HCT116 (cell line): Measurements from ENCODE around the gene ELFN2.

Experiments
- CBX3 ChIP-seq: IDR thresholded peaks from 2 replicates; pipeline ENCODE4 v1.6.1; 2012; ENCODE audit warnings: low read depth
- CTCF ChIP-seq, 3 experiments: fragments of 200-600 bp in 1 of 3; sonication (generic) in 1 of 3; IDR thresholded peaks in 2 of 3; conservative IDR thresholded peaks in 1 of 3; 2 replicates each; pipeline ENCODE4 v1.5.1; 2012 to 2017; ENCODE audit warnings: low read depth in 2 of 3, low read length in 2 of 3, antibody characterized with exemption in 1 of 3, borderline replicate concordance in 1 of 3, control low read depth in 1 of 3, mild to moderate bottlenecking in 1 of 3, mixed read lengths in 1 of 3, mixed run types in 1 of 3, moderate library complexity in 1 of 3; ENCODE audit not compliant: insufficient read depth in 1 of 3
- EZH2 ChIP-seq: fragments of 200-600 bp; sonication (generic); IDR thresholded peaks from 2 replicates; pipeline ENCODE4 v1.6.1; 2017; ENCODE audit warnings: antibody characterized with exemption, mixed run types
- JUND ChIP-seq: IDR thresholded peaks from 2 replicates; pipeline ENCODE4 v1.6.1; 2012
- MAX ChIP-seq: IDR thresholded peaks from 2 replicates; pipeline ENCODE4 v1.6.1; 2012
- POLR2AphosphoS5 ChIP-seq: IDR thresholded peaks from 2 replicates; pipeline ENCODE4 v1.6.1; 2011; ENCODE audit warnings: mild to moderate bottlenecking, low read depth, low read length, moderate library complexity
- REST ChIP-seq: IDR thresholded peaks from 2 replicates; pipeline ENCODE4 v1.6.1; 2012; ENCODE audit warnings: low read depth

- no peak for TF ChIP-seq MAX
- TF ChIP-seq CTCF (IDR thresholded peaks at IDR 0.05 in 2 of 3, conservative IDR thresholded peaks at IDR 0.05 in 1 of 3; ENCODE audit: borderline replicate concordance in 1 of 3, insufficient read depth in 1 of 3, low read depth in 2 of 3, low read length in 2 of 3): no peak
- no peak for TF ChIP-seq POLR2AphosphoS5
- TF ChIP-seq EZH2: no peak
- no peak for TF ChIP-seq REST
- TF ChIP-seq CBX3: no peak
- TF ChIP-seq JUND: no peak
These were observed 1.9 kb downstream of the ELFN2 start for GRCh38 chr22:37425369-37425768.
